Measurements from ENCODE around the gene IFNL4. TPM values are rescaled to one million over a fixed set of nuclear protein-coding genes. Genes with fewer than 3 reads are reported as not detected.

Gene IFNL4
- total RNA-seq, 2 experiments from 2014 or later: not detected

DNA sequence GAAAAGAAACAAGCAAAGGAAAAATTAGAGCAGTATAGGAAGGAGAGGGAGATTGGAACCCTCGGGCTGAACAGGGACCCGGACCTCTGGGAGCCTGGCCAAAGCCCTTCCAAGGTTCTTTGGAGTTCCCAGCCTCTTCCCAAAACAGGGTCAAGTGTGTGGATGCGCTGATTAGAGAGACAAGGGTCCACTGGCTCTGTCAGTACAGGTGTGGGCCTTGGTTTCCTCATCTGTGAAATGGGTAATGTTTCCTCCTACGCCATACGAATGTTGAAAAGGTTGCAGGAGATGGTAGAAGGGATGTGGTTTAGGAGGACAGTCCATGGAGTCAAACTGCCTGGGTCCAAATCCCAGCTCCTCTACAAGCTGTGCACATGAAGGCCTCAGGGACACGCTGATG, 42.5 kb downstream of the IFNL4 start:
- no peaks in the 10 kb centered on the region for H3K36me3 Mint-ChIP-seq (ENCODE audit: low read depth)
- H3K27ac Mint-ChIP-seq: no peak overlapping the region
- DNase-seq: no peak
- H3K9me3 Mint-ChIP-seq: no peaks in the 10 kb centered on the region
- ChIA-PET CTCF (interaction anchor here (0.6 kb wide), 1 partner anchor 385 kb away, joined by 3 read pairs; no protein-coding TSS in a partner anchor), POLR2A (no interaction called here)
- peaks cover 36% of the 10 kb centered on the region for H3K27me3 Mint-ChIP-seq
- H3K4me1 Mint-ChIP-seq: no peaks in the 10 kb centered on the region
- no peak overlapping the region for H3K4me3 Mint-ChIP-seq

GRCh38 chr19:39205449-39205764, 43.2 kb downstream of the IFNL4 start:
- no peak overlapping the region for H3K27ac Mint-ChIP-seq
- no peak for DNase-seq
- ChIA-PET CTCF (interaction anchor here (0.6 to 0.8 kb wide), 2 partner anchors 16 to 386 kb away, joined by 3 read pairs; no protein-coding TSS in a partner anchor), POLR2A (no interaction called here)
- H3K4me1 Mint-ChIP-seq: no peaks in the 10 kb centered on the region
- no peak overlapping the region for H3K4me3 Mint-ChIP-seq
- no peaks in the 10 kb centered on the region for H3K36me3 Mint-ChIP-seq (ENCODE audit: low read depth)
- no peaks in the 10 kb centered on the region for H3K9me3 Mint-ChIP-seq
- peaks cover 42% of the 10 kb centered on the region for H3K27me3 Mint-ChIP-seq

DNA sequence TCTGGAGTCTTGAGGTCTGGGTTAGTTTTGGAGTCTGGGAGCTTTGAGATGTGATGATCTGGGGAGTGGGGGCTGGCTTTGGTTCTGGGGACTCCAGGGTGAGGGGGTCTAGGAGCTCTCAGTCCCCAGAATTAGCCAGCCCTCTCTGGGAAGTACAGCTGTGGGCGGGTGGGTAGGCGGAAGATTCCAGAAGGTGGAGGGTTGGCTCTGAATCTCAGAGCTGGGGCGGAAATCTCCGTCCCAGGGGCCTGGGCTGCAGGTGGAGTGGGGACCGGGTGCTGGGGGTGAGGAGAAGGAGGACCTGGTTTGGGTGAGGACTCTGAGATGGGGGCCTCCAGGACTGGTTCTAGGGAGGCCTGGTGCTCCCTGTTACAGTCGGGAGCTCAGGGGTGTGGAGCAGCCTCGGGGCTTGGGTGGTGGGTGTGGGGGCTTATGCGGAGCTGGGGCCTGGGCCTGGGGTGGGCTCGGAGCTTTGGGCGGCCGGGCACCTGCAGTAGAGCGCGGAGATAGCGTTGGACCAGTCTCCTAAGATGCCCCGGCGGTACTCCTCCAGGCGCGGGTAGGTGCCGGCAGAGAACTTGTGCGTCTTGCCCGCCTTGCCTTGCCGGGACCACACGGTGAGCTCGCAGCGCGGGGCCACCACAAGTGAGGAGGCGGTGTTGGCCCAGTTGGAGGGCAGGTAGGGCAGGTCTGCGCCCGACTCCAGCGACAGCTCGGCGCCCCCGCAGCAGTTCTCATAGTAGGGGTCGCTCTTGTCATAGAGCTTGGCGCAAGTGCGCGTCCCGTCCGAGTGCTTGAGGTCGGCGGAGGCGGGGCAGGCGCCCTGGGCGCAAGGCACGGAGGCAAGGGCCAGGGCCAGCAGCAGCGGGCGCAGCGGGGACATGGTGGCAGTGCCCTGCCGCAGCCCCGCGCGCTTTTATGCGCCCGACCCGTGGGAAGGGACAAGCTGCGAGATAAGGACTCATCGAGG, 45.0 kb downstream of the IFNL4 start, which contains the start of gene SYCN:
SYCN (minus strand) TSS at position 892 of the 970 bp plus-strand sequence; CDS start at position 883, 9 bp downstream.
- H3K9me3 Mint-ChIP-seq: no peaks in the 10 kb centered on the region
- ChIA-PET POLR2A (no interaction called here), CTCF (no interaction called here)
- H3K27me3 Mint-ChIP-seq: peaks cover 48% of the 10 kb centered on the region
- H3K4me1 Mint-ChIP-seq: no peaks in the 10 kb centered on the region
- H3K27ac Mint-ChIP-seq: no peak within 1 kb of the TSS
- no peaks in the 10 kb centered on the region for H3K36me3 Mint-ChIP-seq (ENCODE audit: low read depth)
- no peak within 1 kb of the TSS for H3K4me3 Mint-ChIP-seq
- no peak for DNase-seq

- Mint-ChIP-seq H3K27me3 (peaks cover 54% of the 10 kb centered on the region), H3K27ac (no peak overlapping the region), H3K9me3 (no peaks in the 10 kb centered on the region), H3K4me3 (no peak overlapping the region), H3K36me3 (ENCODE audit: low read depth) (no peaks in the 10 kb centered on the region), H3K4me1 (no peaks in the 10 kb centered on the region)
- CTCF ChIA-PET: no interaction called here
- POLR2A ChIA-PET: no interaction called here
- DNase-seq: no peak
Observed at GRCh38 chr19:39202998-39203355, 45.7 kb downstream of the IFNL4 start.

DNA sequence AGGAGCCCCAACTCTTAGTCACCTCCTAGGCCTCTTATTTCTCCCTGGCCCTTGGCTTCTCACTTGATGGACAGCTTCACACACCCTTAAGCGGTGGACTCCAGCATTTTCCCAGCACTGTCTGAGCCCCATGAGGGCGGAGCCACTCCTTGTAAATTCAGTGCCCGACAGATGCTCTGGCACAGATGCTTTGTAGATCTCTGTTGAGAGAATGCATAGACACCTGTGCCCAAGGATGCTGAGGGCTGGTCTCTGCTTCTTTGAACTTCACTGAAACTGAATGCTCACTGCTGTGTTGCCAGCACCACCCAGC, 47.9 kb downstream of the IFNL4 start:
- H3K27me3 Mint-ChIP-seq: peaks cover 71% of the 10 kb centered on the region
- H3K9me3 Mint-ChIP-seq: no peaks in the 10 kb centered on the region
- ChIA-PET CTCF (no interaction called here), POLR2A (no interaction called here)
- H3K36me3 Mint-ChIP-seq (ENCODE audit: low read depth): no peaks in the 10 kb centered on the region
- no peak overlapping the region for H3K4me3 Mint-ChIP-seq
- no peak overlapping the region for H3K27ac Mint-ChIP-seq
- no peak for DNase-seq
- H3K4me1 Mint-ChIP-seq: peaks cover 8% of the 10 kb centered on the region

DNA sequence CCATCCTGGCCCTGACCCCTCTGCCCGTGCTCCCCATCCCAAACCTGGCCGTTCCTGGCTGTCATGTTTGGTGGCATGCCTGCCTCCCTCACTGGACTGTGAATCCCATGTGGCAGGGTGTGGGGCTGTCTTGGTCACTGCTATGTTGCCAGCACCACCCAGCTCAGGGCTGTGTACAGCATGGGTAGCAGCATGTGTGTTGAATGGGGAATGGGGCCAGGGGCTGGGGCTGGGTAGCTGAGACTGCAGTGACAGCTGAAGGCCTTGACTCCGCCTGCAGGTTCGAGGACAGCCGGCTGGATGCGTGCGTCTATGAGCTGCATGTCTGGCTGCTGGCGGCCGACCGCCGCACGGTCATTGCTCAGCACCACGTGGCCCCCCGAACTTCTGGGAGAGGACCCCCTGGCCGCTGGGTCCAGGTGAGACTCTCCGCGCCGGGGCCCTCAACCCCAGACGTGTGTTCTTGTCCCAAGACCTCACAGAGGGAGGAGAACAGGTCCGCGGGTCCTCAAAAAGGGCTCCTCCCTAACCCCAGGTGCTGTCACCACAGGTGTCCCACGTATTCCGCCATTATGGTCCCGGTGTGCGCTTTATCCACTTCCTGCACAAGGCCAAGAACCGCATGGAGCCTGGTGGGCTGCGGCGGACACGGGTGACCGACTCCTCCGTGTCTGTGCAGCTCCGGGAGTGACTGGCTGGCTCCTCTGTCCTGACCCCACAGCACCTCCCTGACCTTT, 48.4 kb downstream of the IFNL4 start:
- H3K9me3 Mint-ChIP-seq: no peaks in the 10 kb centered on the region
- ChIA-PET POLR2A (no interaction called here), CTCF (no interaction called here)

DNA sequence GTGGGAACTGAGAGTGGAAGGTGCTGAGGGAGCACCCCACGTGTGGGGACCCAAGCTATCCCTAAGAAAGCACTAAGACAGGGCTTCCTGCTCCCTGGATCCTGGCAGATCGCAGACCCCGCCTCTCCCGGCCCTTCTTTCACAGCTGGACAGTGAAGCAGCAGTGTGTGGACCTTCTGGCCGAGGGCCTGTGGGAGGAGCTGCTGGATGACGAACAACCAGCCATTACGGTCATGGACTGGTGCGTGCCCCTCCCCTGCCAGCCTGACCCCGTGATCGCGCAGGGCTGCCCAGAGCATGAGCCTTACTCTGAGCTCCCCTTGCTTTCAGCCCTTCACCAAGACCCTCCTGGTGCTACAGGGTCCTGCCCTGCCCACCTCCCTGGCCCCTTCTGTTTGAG, 49.6 kb downstream of the IFNL4 start:
- Mint-ChIP-seq H3K4me3 (no peak overlapping the region), H3K27me3 (peaks cover 72% of the 10 kb centered on the region), H3K4me1 (peaks cover 8% of the 10 kb centered on the region), H3K27ac (no peak overlapping the region), H3K36me3 (ENCODE audit: low read depth) (no peaks in the 10 kb centered on the region), H3K9me3 (no peaks in the 10 kb centered on the region)
- ChIA-PET CTCF (no interaction called here), POLR2A (interaction anchor here (0.7 kb wide), 1 partner anchor 180 kb away, joined by 3 read pairs; no protein-coding TSS in a partner anchor)
- DNase-seq: no peak

More for the DNA sequence above, 48.4 kb downstream of the IFNL4 start:
- Mint-ChIP-seq H3K4me1 (peaks cover 8% of the 10 kb centered on the region), H3K4me3 (no peak overlapping the region), H3K36me3 (ENCODE audit: low read depth) (no peaks in the 10 kb centered on the region), H3K27me3 (peaks cover 71% of the 10 kb centered on the region), H3K27ac (no peak overlapping the region)
- no peak for DNase-seq

- ChIA-PET POLR2A (no interaction called here), CTCF (no interaction called here)
Observed at GRCh38 chr19:39197808-39198207, 50.8 kb downstream of the IFNL4 start.

GRCh38 chr19:39196860-39197562, 51.6 kb downstream of the IFNL4 start, which contains the start of gene NCCRP1:
NCCRP1 (plus strand) TSS chr19:39196964; CDS start chr19:39196983, 19 bp downstream.
- Mint-ChIP-seq H3K9me3 (no peaks in the 10 kb centered on the region), H3K4me1 (peaks cover 8% of the 10 kb centered on the region), H3K36me3 (ENCODE audit: low read depth) (no peaks in the 10 kb centered on the region), H3K27ac (no peak within 1 kb of the TSS), H3K4me3 (no peak within 1 kb of the TSS), H3K27me3 (peaks cover 62% of the 10 kb centered on the region)
- DNase-seq: no peak
- CTCF ChIA-PET: no interaction called here
- POLR2A ChIA-PET: no interaction called here

More at GRCh38 chr19:39197808-39198207, 50.8 kb downstream of the IFNL4 start:
- DNase-seq: no peak
- peaks cover 8% of the 10 kb centered on the region for H3K4me1 Mint-ChIP-seq
- H3K9me3 Mint-ChIP-seq: no peaks in the 10 kb centered on the region
- peaks cover 67% of the 10 kb centered on the region for H3K27me3 Mint-ChIP-seq
- H3K36me3 Mint-ChIP-seq (ENCODE audit: low read depth): no peaks in the 10 kb centered on the region
- H3K27ac Mint-ChIP-seq: no peak overlapping the region
- H3K4me3 Mint-ChIP-seq: no peak overlapping the region

DNA sequence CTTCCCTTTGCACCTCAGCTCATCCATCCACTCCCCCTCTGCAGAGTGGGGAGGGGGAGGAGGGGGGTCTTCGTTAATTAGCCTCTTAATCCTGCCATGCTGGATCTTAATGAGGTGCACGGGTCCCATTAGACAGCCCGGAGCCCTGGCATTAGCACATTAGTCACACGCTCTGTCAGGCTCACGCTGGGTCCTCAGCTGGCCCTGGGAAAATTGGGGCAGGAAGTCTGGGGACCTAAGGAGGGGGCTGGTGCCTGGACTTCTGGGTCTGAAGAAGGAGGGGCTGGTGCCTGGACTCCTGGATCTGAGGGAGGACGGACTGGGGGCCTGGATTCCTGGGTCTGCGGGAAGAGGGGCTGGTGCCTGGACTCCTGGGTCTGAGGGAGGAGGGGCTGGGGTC, 52.3 kb downstream of the IFNL4 start:
- ChIA-PET CTCF (no interaction called here), POLR2A (no interaction called here)
- Mint-ChIP-seq H3K27ac (no peak overlapping the region), H3K27me3 (peaks cover 59% of the 10 kb centered on the region), H3K4me3 (no peak overlapping the region), H3K4me1 (peaks cover 8% of the 10 kb centered on the region), H3K36me3 (ENCODE audit: low read depth) (no peaks in the 10 kb centered on the region), H3K9me3 (no peaks in the 10 kb centered on the region)
- no peak for DNase-seq

Other genes starting within 250 kb of the IFNL4 start
- gene FBXO27, start 216.3 kb downstream of the IFNL4 start, total RNA-seq: under 1 TPM in 1 of 2 experiments, not detected in 1; 0.18 TPM
- gene ACP7, start 164.5 kb downstream of the IFNL4 start, total RNA-seq: not detected
- 10 to 100 TPM; 16.2 to 19.6 TPM for gene PAK4, start 123.1 kb downstream of the IFNL4 start, total RNA-seq
- not detected for gene NCCRP1, start 51.9 kb downstream of the IFNL4 start, total RNA-seq
- gene SYCN, start 44.6 kb downstream of the IFNL4 start, total RNA-seq: not detected
- gene IFNL3, start 3.9 kb downstream of the IFNL4 start, total RNA-seq: not detected
- gene IFNL2, start 19.5 kb upstream of the IFNL4 start, total RNA-seq: not detected
- under 1 TPM; 0.38 to 0.43 TPM for gene IFNL1, start 47.6 kb upstream of the IFNL4 start, total RNA-seq
- gene LRFN1, start 72.0 kb upstream of the IFNL4 start, total RNA-seq: 1 to 10 TPM; 9.2 to 9.3 TPM
- gene GMFG, start 87.2 kb upstream of the IFNL4 start, total RNA-seq: 100 to 1,000 TPM; 705 to 721 TPM
- gene SAMD4B, start 93.6 kb upstream of the IFNL4 start, total RNA-seq: 10 to 100 TPM; 53.9 to 54.8 TPM
- 10 to 100 TPM; 44.0 to 47.2 TPM for gene PAF1, start 142.2 kb upstream of the IFNL4 start, total RNA-seq
- gene MED29, start 142.5 kb upstream of the IFNL4 start, total RNA-seq: 10 to 100 TPM; 32.3 to 34.5 TPM
- 100 to 1,000 TPM; 189 to 194 TPM for gene ZFP36, start 158.0 kb upstream of the IFNL4 start, total RNA-seq
- gene PLEKHG2, start 163.8 kb upstream of the IFNL4 start, total RNA-seq: 10 to 100 TPM; 82.4 to 93.0 TPM
- 1,000 to 10,000 TPM; 2,238 to 2,243 TPM for gene RPS16, start 187.1 kb upstream of the IFNL4 start, total RNA-seq
- gene SUPT5H, start 196.7 kb upstream of the IFNL4 start, total RNA-seq: 100 to 1,000 TPM; 153 to 159 TPM
- gene TIMM50, start 232.0 kb upstream of the IFNL4 start, total RNA-seq: 10 to 100 TPM; 44.0 to 44.8 TPM

Measured in activated CD4-positive, alpha-beta memory T cell treated with anti-CD3 and anti-CD28 coated beads, Interleukin-2, amount 10 ng/mL, durations not matched to agents 7 days and 5 days (primary cell).